Gastroesophageal sphincter (tissue), 4 donors: Measurements from ENCODE around the gene SLC6A3. TPM values are rescaled to one million over a fixed set of nuclear protein-coding genes. Genes with fewer than 3 reads are reported as not detected.

Source experiments
- ATAC-seq: fragments of 150-250 bp; one replicate; pipeline ENCODE4 v1.9.1; 2016; ENCODE audit warnings: mild to moderate bottlenecking, moderate library complexity
- H3K27ac ChIP-seq, 4 donors: fragments of 200-600 bp; sonication (generic) in 3 of 4; 1 replicate in 3 of 4; 2 replicates in 1 of 4; pipeline ENCODE4 v1.5.1; 2016 to 2019
- H3K27me3 ChIP-seq: fragments of 200-600 bp; sonication (generic); one replicate; pipeline ENCODE4 v1.5.1; 2019
- H3K36me3 ChIP-seq, 2 donors: fragments of 200-600 bp; sonication (generic); one replicate each; pipeline ENCODE4 v1.5.1; 2019; ENCODE audit warnings: control low read depth in 1 of 2
- H3K4me1 ChIP-seq, 3 donors: fragments of 200-600 bp; sonication (generic); 1 replicate in 2 of 3; 2 replicates in 1 of 3; pipeline ENCODE4 v1.5.1; 2016 to 2019; ENCODE audit warnings: control low read depth in 2 of 3
- H3K4me3 ChIP-seq, 2 donors: fragments of 200-600 bp; sonication (generic); one replicate each; pipeline ENCODE4 v1.5.1; 2019; ENCODE audit warnings: mild to moderate bottlenecking in 1 of 2, moderate library complexity in 1 of 2
- H3K9me3 ChIP-seq, 3 donors: fragments of 200-600 bp; sonication (generic); one replicate each; pipeline ENCODE4 v1.5.1; 2017 to 2019; ENCODE audit warnings: control low read depth in 2 of 3
- CTCF ChIP-seq, 4 experiments: fragments of 200-600 bp in 2 of 4; fragments of 450-650 bp in 2 of 4; sonication (generic) in 1 of 4; IDR thresholded peaks; one replicate each; pipeline ENCODE4 v1.5.1; 2017 to 2019; ENCODE audit warnings: antibody characterized with exemption in 4 of 4, mild to moderate bottlenecking in 2 of 4, moderate library complexity in 2 of 4
- EP300 ChIP-seq: sonication (generic); formaldehyde crosslinking; IDR thresholded peaks from one replicate; pipeline ENCODE4 v1.6.1; 2017; ENCODE audit warnings: antibody characterized with exemption, mild to moderate bottlenecking
- POLR2A ChIP-seq, 2 donors: fragments of 450-650 bp; IDR thresholded peaks; one replicate each; pipeline ENCODE4 v1.6.1; 2017; ENCODE audit warnings: antibody characterized with exemption in 2 of 2, mild to moderate bottlenecking in 2 of 2, moderate library complexity in 1 of 2
- POLR2AphosphoS5 ChIP-seq: sonication (generic); formaldehyde crosslinking; IDR thresholded peaks from one replicate; pipeline ENCODE4 v1.6.1; 2017; ENCODE audit warnings: antibody characterized with exemption
- WGBS, 2 donors: methylation state at CpG; one replicate each; pipeline ENCODE4 v1.1.5; 2018; ENCODE audit warnings: low coverage in 1 of 2; 5-methylcytosine and 5-hydroxymethylcytosine counted together
- total RNA-seq, 4 donors: library from RNA; depleted of rRNA; stranded (reverse); fragments of >200 nt; gene quantifications; one replicate each; pipeline ENCODE4 v1.1.0, GENCODE V29; 2016

The SLC6A3 gene
- total RNA-seq, 4 donors from 2014 or later, result not detected

GRCh38 chr5:1432296-1432695 is 12.9 kb downstream of the SLC6A3 start:
- H3K27me3 ChIP-seq, result peaks cover 14% of the 10 kb centered on the region
- no peaks in the 10 kb centered on the region for H3K36me3 ChIP-seq
- H3K4me3 ChIP-seq, result no peak overlapping the region
- no peak overlapping the region for H3K27ac ChIP-seq
- H3K4me1 ChIP-seq, result no peaks in the 10 kb centered on the region
- 93% methylated on average over 3 of the region's 15 CpGs; no CpG with 5 or more reads in 1 of the 2 donors for WGBS, 2 donors
- no peak for ATAC-seq
- peaks cover 0 to 57% (median 0%) of the 10 kb centered on the region in 3 donors for H3K9me3 ChIP-seq
- TF ChIP-seq EP300, result no peak
- TF ChIP-seq CTCF (IDR thresholded peaks at IDR 0.05), result no peak
- no peak for TF ChIP-seq POLR2AphosphoS5
- no peak for TF ChIP-seq POLR2A (IDR thresholded peaks at IDR 0.05)

GRCh38 chr5:1431896-1432295 is 13.3 kb downstream of the SLC6A3 start:
- no peak overlapping the region for H3K27ac ChIP-seq
- no peak for TF ChIP-seq POLR2AphosphoS5
- TF ChIP-seq EP300, result no peak
- TF ChIP-seq POLR2A (IDR thresholded peaks at IDR 0.05), result no peak
- TF ChIP-seq CTCF (IDR thresholded peaks at IDR 0.05), result no peak
- peaks cover 11% of the 10 kb centered on the region for H3K27me3 ChIP-seq
- no peaks in the 10 kb centered on the region for H3K4me1 ChIP-seq
- no peak for ATAC-seq
- H3K9me3 ChIP-seq, result peaks cover 0 to 61% (median 0%) of the 10 kb centered on the region in 3 donors
- WGBS, 2 donors, result 48 to 75% methylated on average over 2 of the region's 8 CpGs
- no peaks in the 10 kb centered on the region for H3K36me3 ChIP-seq
- H3K4me3 ChIP-seq, result no peak overlapping the region

GRCh38 chr5:1431021-1431811 is 14.0 kb downstream of the SLC6A3 start:
- Histone ChIP-seq H3K27ac (no peak overlapping the region), H3K36me3 (no peaks in the 10 kb centered on the region), H3K4me1 (no peaks in the 10 kb centered on the region), H3K9me3 (peaks cover 0 to 68% (median 0%) of the 10 kb centered on the region in 3 donors), H3K27me3 (peaks cover 5% of the 10 kb centered on the region), H3K4me3 (no peak overlapping the region)
- 84 to 87% methylated on average over 3 to 15 of the region's 33 CpGs for WGBS, 2 donors
- ATAC-seq, result peak; percentile 25
- TF ChIP-seq POLR2AphosphoS5 (no peak), POLR2A (IDR thresholded peaks at IDR 0.05) (no peak), EP300 (no peak), CTCF (IDR thresholded peaks at IDR 0.05) (no peak)

- Histone ChIP-seq H3K36me3 (no peaks in the 10 kb centered on the region), H3K27me3 (no peaks in the 10 kb centered on the region), H3K4me1 (no peaks in the 10 kb centered on the region), H3K4me3 (no peak overlapping the region), H3K27ac (no peak overlapping the region), H3K9me3 (peaks cover 0 to 74% (median 0%) of the 10 kb centered on the region in 3 donors)
- 60 to 70% methylated on average over 1 to 8 of the region's 26 CpGs for WGBS, 2 donors
- no peak for ATAC-seq
- TF ChIP-seq CTCF (IDR thresholded peaks at IDR 0.05), result no peak
- TF ChIP-seq POLR2A (IDR thresholded peaks at IDR 0.05), result no peak
- no peak for TF ChIP-seq EP300
- TF ChIP-seq POLR2AphosphoS5, result no peak
Observed at GRCh38 chr5:1430121-1430795, 15.0 kb downstream of the SLC6A3 start.
